ENCODE results near the gene SNCA. TPM values are rescaled to one million over a fixed set of nuclear protein-coding genes. Genes with fewer than 3 reads are reported as not detected.
A peak's percentile ranks its signal among the peaks of the same experiment; 100 is the strongest.

The SNCA gene
- total RNA-seq, 2 experiments from 2014 or later, result not detected

- ChIA-PET CTCF (interaction anchor here (0.9 kb wide), 1 partner anchor 9 kb away, joined by 4 read pairs; no protein-coding TSS in a partner anchor), POLR2A (no interaction called here)
- Mint-ChIP-seq H3K9me3 (no peaks in the 10 kb centered on the region), H3K27me3 (peaks cover 52% of the 10 kb centered on the region), H3K4me1 (ENCODE audit: low read depth) (peaks cover 16% of the 10 kb centered on the region), H3K27ac (no peak overlapping the region), H3K36me3 (ENCODE audit: low read depth) (no peaks in the 10 kb centered on the region), H3K4me3 (peak overlapping the region; percentile 67)
- TF ChIP-seq CTCF (IDR thresholded peaks at IDR 0.05), result no peak
- DNase-seq (peak; percentile 9), ATAC-seq (no peak)
- intact Hi-C loops (cut with micrococcal nuclease), result no loop called here
Observed at GRCh38 chr4:89836031-89836745, 773 bp downstream of the SNCA start.

- intact Hi-C loops (cut with micrococcal nuclease), result no loop called here
- no peak for TF ChIP-seq CTCF (IDR thresholded peaks at IDR 0.05)
- H3K4me3 Mint-ChIP-seq, result no peak overlapping the region
- peaks cover 16% of the 10 kb centered on the region for H3K4me1 Mint-ChIP-seq (ENCODE audit: low read depth)
- ATAC-seq (no peak), DNase-seq (no peak)
- H3K27me3 Mint-ChIP-seq, result peaks cover 46% of the 10 kb centered on the region
- POLR2A ChIA-PET, result no interaction called here
- H3K27ac Mint-ChIP-seq, result no peak overlapping the region
- H3K36me3 Mint-ChIP-seq (ENCODE audit: low read depth), result no peaks in the 10 kb centered on the region
- H3K9me3 Mint-ChIP-seq, result no peaks in the 10 kb centered on the region
- CTCF ChIA-PET, result interaction anchor here (0.9 kb wide), 1 partner anchor 10 kb away, joined by 4 read pairs; no protein-coding TSS in a partner anchor
Observed at GRCh38 chr4:89835413-89835812, 1.5 kb downstream of the SNCA start.

- Mint-ChIP-seq H3K4me1 (ENCODE audit: low read depth) (peaks cover 20% of the 10 kb centered on the region), H3K27me3 (peaks cover 44% of the 10 kb centered on the region), H3K27ac (no peak overlapping the region), H3K36me3 (ENCODE audit: low read depth) (no peaks in the 10 kb centered on the region), H3K4me3 (no peak overlapping the region), H3K9me3 (no peaks in the 10 kb centered on the region)
- CTCF ChIA-PET, result no interaction called here
- no peak for TF ChIP-seq CTCF (IDR thresholded peaks at IDR 0.05)
- intact Hi-C loops (cut with micrococcal nuclease), result no loop called here
- ATAC-seq (no peak), DNase-seq (no peak)
- POLR2A ChIA-PET, result no interaction called here
Observed at GRCh38 chr4:89834486-89835209, 2.3 kb downstream of the SNCA start.

GRCh38 chr4:89829470-89830138, 7.4 kb downstream of the SNCA start:
- Mint-ChIP-seq H3K4me1 (ENCODE audit: low read depth) (peaks cover 11% of the 10 kb centered on the region), H3K27ac (peak overlapping the region; percentile 4), H3K36me3 (ENCODE audit: low read depth) (no peaks in the 10 kb centered on the region), H3K27me3 (peaks cover 10% of the 10 kb centered on the region), H3K4me3 (peak overlapping the region; percentile 15), H3K9me3 (no peaks in the 10 kb centered on the region)
- POLR2A ChIA-PET, result no interaction called here
- intact Hi-C loops (cut with micrococcal nuclease), result no loop called here
- DNase-seq (peak; percentile 64), ATAC-seq (peak; percentile 90)
- CTCF ChIA-PET, result interaction anchor here (0.7 kb wide), 1 partner anchor 148 kb away, joined by 3 read pairs; no protein-coding TSS in a partner anchor
- TF ChIP-seq CTCF (IDR thresholded peaks at IDR 0.05), result no peak
